Stomach (tissue), 9 donors: Measurements from ENCODE around the gene GRHL1. TPM values are rescaled to one million over a fixed set of nuclear protein-coding genes. Genes with fewer than 3 reads are reported as not detected.

Source experiments
- DNase-seq, 2 donors: peaks; one replicate each; pipeline versions ENCODE4 v3.0.0 to v3.0.0-alpha.2; 2013 to 2019
- H3K27ac ChIP-seq, 5 donors: fragments of 200-600 bp in 4 of 5; sonication (generic) in 4 of 5; one replicate each; pipeline ENCODE4 v1.5.1; 2013 to 2019; ENCODE audit warnings: mild to moderate bottlenecking in 1 of 5, moderate library complexity in 1 of 5
- H3K27me3 ChIP-seq, 3 donors: fragments of 200-600 bp; sonication (generic); one replicate each; pipeline ENCODE4 v1.5.1; 2017 to 2019; ENCODE audit warnings: mixed run types in 1 of 3
- H3K36me3 ChIP-seq, 4 donors: fragments of 200-600 bp; sonication (generic); 1 replicate in 3 of 4; 2 replicates in 1 of 4; pipeline ENCODE4 v1.5.1; 2016 to 2019
- H3K4me1 ChIP-seq, 4 donors: fragments of 200-600 bp; sonication (generic); one replicate each; pipeline ENCODE4 v1.5.1; 2016 to 2019
- H3K4me3 ChIP-seq, 4 donors: fragments of 200-600 bp; sonication (generic) in 3 of 4; one replicate each; pipeline ENCODE4 v1.5.1; 2016 to 2019; ENCODE audit warnings: mild to moderate bottlenecking in 1 of 4
- H3K9me3 ChIP-seq, 4 donors: fragments of 200-600 bp; sonication (generic); one replicate each; pipeline ENCODE4 v1.5.1; 2016 to 2019
- CTCF ChIP-seq, 7 experiments: fragments of 450-650 bp in 4 of 7; fragments of 200-600 bp in 3 of 7; sonication (generic) in 3 of 7; IDR thresholded peaks; one replicate each; pipeline ENCODE4 v1.5.1; 2016 to 2019; ENCODE audit warnings: antibody characterized with exemption in 7 of 7, control low read depth in 2 of 7, mild to moderate bottlenecking in 1 of 7
- EP300 ChIP-seq: sonication (generic); formaldehyde crosslinking; IDR thresholded peaks from one replicate; pipeline ENCODE4 v1.6.1; 2017; ENCODE audit warnings: antibody characterized with exemption
- POLR2A ChIP-seq, 4 donors: fragments of 450-650 bp; IDR thresholded peaks; one replicate each; pipeline ENCODE4 v1.6.1; 2016; ENCODE audit warnings: antibody characterized with exemption in 4 of 4, control low read depth in 2 of 4, mild to moderate bottlenecking in 1 of 4, moderate library complexity in 1 of 4
- POLR2AphosphoS5 ChIP-seq, 3 donors: sonication (generic); formaldehyde crosslinking; IDR thresholded peaks; one replicate each; pipeline ENCODE4 v1.6.1; 2016; ENCODE audit warnings: antibody characterized with exemption in 3 of 3
- WGBS, 5 donors: extraction: QIAGEN DNeasy Blood & Tissue Kit in 3 of 5; methylation state at CpG; one replicate each; pipeline versions ENCODE4 v1.1.5 to v1.1.7; 2013 to 2018; 5-methylcytosine and 5-hydroxymethylcytosine counted together
- intact Hi-C: fragments of 100-400 bp; cut with DNase I; formaldehyde crosslinking; loops from one replicate; pipeline ENCODE4 v1.15.1; 2023; ENCODE audit warnings: low total_unique reads
- polyA plus RNA-seq, 3 donors: library from polyadenylated mRNA; stranded (reverse); fragments of 200-250 nt; gene quantifications; one replicate each; pipeline ENCODE4 v1.2.3, GENCODE V29; 2013
- total RNA-seq, 5 donors: library from RNA; depleted of rRNA; stranded (reverse); fragments of >200 nt; gene quantifications; one replicate each; pipeline versions ENCODE4 v1.1.0 to v1.2.3, GENCODE V29; 2014 to 2016
- donor health status: healthy with polysubstance abuse.
- donor health status: Bipolar disorder and iron deficiency.
- donor health status: healthy.

Gene GRHL1
- total and polyA plus RNA-seq, 8 donors = 0.89 to 16.5 (median 3.8) TPM

DNA sequence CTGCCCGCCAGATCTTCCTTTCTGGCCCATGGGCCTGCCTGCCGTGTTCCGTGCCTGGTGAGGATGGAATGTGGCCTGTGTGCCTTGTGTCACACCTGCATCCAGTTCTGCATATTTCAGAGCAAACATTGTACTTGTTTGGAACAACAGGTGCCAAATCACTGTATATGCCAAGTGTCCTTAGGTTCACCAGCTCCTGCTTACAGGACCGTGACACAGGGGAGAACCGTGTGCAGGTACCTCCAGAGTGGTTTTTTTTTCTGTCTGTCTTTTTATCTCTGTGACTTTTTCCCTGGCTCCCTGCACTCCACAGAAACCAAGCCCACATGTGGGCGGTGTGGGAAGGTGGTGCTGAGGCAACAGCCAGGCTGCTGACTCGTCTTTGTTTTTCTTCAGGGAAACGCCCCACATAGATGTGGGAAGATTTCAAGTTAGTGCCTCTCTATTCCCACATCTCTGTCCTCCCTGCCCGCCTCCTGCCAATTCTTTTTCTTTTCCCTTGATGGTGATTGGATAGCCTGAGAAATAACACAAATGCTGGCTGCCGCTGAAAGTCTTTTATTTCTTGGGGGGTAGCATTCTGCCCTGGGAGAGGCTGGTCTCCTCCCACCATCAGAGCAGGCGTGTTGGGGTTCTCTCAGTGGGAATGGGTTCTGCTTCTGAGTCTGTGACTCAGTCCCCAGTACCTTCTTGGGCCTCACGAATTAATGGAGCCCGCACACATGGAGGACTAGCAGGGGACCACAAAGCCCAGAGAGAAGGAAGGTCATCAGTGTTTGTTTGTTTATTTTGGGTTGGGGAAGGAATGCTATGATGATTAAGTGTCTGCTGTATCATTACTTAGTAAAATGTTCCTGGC lies 21.4 kb downstream of the GRHL1 start:
- Histone ChIP-seq H3K27ac (peak overlapping the region in 4 of 5 donors; percentile 4 to 54 (median 37)), H3K4me1 (peaks cover 4 to 59% (median 35%) of the 10 kb centered on the region in 4 donors), H3K27me3 (no peaks in the 10 kb centered on the region), H3K4me3 (no peak overlapping the region), H3K9me3 (no peaks in the 10 kb centered on the region), H3K36me3 (no peaks in the 10 kb centered on the region)
- 57 to 63% (median 60%) methylated on average over 13 of the region's 13 CpGs for WGBS, 5 donors
- DNase-seq = peak in 1 of 2 donors; percentile 69
- TF ChIP-seq EP300 (no peak), CTCF (IDR thresholded peaks at IDR 0.05) (no peak), POLR2AphosphoS5 (IDR thresholded peaks at IDR 0.05) (no peak), POLR2A (IDR thresholded peaks at IDR 0.05) (no peak)
- intact Hi-C loops = no loop called here

GRCh38 chr2:9973690-9974089 lies 22.2 kb downstream of the GRHL1 start:
- Histone ChIP-seq H3K36me3 (no peaks in the 10 kb centered on the region), H3K4me1 (peaks cover 4 to 59% (median 35%) of the 10 kb centered on the region in 4 donors), H3K4me3 (no peak overlapping the region), H3K9me3 (no peaks in the 10 kb centered on the region), H3K27me3 (no peaks in the 10 kb centered on the region), H3K27ac (no peak overlapping the region)
- TF ChIP-seq EP300 = no peak
- TF ChIP-seq POLR2AphosphoS5 (IDR thresholded peaks at IDR 0.05) = no peak
- no peak for TF ChIP-seq CTCF (IDR thresholded peaks at IDR 0.05)
- TF ChIP-seq POLR2A (IDR thresholded peaks at IDR 0.05) = no peak
- DNase-seq = no peak
- intact Hi-C loops = no loop called here
- WGBS, 5 donors = 78 to 87% (median 85%) methylated on average over 6 of the region's 6 CpGs

GRCh38 chr2:9974343-9974742 lies 22.9 kb downstream of the GRHL1 start:
- intact Hi-C loops = no loop called here
- H3K9me3 ChIP-seq = no peaks in the 10 kb centered on the region
- TF ChIP-seq EP300 = no peak
- H3K36me3 ChIP-seq = no peaks in the 10 kb centered on the region
- H3K27ac ChIP-seq = peak overlapping the region in 3 of 5 donors; percentile 61 to 68 (median 62)
- 79 to 95% (median 91%) methylated on average over 4 of the region's 4 CpGs for WGBS, 5 donors
- H3K27me3 ChIP-seq = no peaks in the 10 kb centered on the region
- peaks cover 4 to 59% (median 35%) of the 10 kb centered on the region in 4 donors for H3K4me1 ChIP-seq
- no peak overlapping the region for H3K4me3 ChIP-seq
- DNase-seq = no peak

GRCh38 chr2:9975328-9975727 lies 23.8 kb downstream of the GRHL1 start:
- Histone ChIP-seq H3K4me1 (peaks cover 4 to 56% (median 34%) of the 10 kb centered on the region in 4 donors), H3K9me3 (no peaks in the 10 kb centered on the region), H3K36me3 (no peaks in the 10 kb centered on the region), H3K27me3 (no peaks in the 10 kb centered on the region), H3K4me3 (no peak overlapping the region), H3K27ac (peak overlapping the region; percentile 30 to 68 (median 61))
- intact Hi-C loops = no loop called here
- TF ChIP-seq CTCF (IDR thresholded peaks at IDR 0.05) (no peak), POLR2AphosphoS5 (IDR thresholded peaks at IDR 0.05) (peak in 1 of 3 donors; percentile 51)
- 18 to 44% (median 30%) methylated on average over 10 of the region's 10 CpGs for WGBS, 5 donors
- DNase-seq = peak; percentile 53 to 83
